Lower leg skin (tissue), 4 donors: ENCODE measurements around the gene TMEM260. TPM values are rescaled to one million over a fixed set of nuclear protein-coding genes. Genes with fewer than 3 reads are reported as not detected.

ENCODE experiments used
- DNase-seq, 2 donors: peaks; one replicate each; pipeline ENCODE4 v3.0.0-alpha.2; 2019; ENCODE audit warnings: low spot score in 2 of 2
- H3K4me3 ChIP-seq: fragments of 200-600 bp; sonication (generic); 2 replicates; pipeline ENCODE4 v1.5.1; 2017; ENCODE audit warnings: mild to moderate bottlenecking, low read depth; ENCODE audit not compliant: poor library complexity, severe bottlenecking
- POLR2A ChIP-seq, 2 donors: fragments of 450-650 bp; IDR thresholded peaks; one replicate each; pipeline ENCODE4 v1.6.1; 2016 to 2017; ENCODE audit warnings: antibody characterized with exemption in 2 of 2, mild to moderate bottlenecking in 1 of 2, moderate library complexity in 1 of 2
- WGBS, 2 donors: methylation state at CpG; one replicate each; pipeline ENCODE4 v1.1.5; 2018; 5-methylcytosine and 5-hydroxymethylcytosine counted together
- intact Hi-C: fragments of 100-400 bp; cut with DNase I; formaldehyde crosslinking; loops from one replicate; pipeline ENCODE4 v1.15.0; 2023; ENCODE audit warnings: low total_unique reads
- total RNA-seq, 4 donors: library from RNA; depleted of rRNA; stranded (reverse); fragments of >200 nt; gene quantifications; one replicate each; pipeline ENCODE4 v1.1.0, GENCODE V29; 2016
- TF ChIP-seq, protein P1 (sequence below), 3 donors: fragments of 450-650 bp; IDR thresholded peaks; one replicate each; pipeline ENCODE4 v1.5.1; 2016; ENCODE audit warnings: antibody characterized with exemption in 3 of 3, mild to moderate bottlenecking in 3 of 3, moderate library complexity in 2 of 3

TMEM260 gene
- total RNA-seq, 4 donors from 2014 or later, result 11.9 to 33.9 (median 22.1) TPM

DNA sequence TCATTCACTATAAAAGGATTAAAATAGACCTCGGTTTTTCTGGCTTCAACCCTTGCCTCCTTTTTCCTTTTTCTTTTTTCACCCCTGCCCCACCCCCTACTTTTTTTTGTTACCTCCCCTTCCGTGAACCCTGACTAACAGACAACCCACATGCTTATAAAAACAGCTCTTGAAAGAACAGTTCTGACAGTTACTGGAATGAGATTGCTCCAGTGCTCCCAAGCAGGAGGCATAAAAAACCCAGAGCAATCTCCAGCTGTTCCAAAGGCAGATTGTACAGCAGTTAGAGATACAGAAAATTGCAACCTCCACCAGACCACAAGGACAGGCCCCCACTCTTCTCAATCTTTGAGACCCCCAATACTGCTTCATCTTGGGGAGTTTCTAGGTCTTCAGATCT, 29.9 kb upstream of the TMEM260 start:
- intact Hi-C loops, result no loop called here
- no peak for TF ChIP-seq POLR2A (IDR thresholded peaks at IDR 0.05)
- TF ChIP-seq, protein P1, sequence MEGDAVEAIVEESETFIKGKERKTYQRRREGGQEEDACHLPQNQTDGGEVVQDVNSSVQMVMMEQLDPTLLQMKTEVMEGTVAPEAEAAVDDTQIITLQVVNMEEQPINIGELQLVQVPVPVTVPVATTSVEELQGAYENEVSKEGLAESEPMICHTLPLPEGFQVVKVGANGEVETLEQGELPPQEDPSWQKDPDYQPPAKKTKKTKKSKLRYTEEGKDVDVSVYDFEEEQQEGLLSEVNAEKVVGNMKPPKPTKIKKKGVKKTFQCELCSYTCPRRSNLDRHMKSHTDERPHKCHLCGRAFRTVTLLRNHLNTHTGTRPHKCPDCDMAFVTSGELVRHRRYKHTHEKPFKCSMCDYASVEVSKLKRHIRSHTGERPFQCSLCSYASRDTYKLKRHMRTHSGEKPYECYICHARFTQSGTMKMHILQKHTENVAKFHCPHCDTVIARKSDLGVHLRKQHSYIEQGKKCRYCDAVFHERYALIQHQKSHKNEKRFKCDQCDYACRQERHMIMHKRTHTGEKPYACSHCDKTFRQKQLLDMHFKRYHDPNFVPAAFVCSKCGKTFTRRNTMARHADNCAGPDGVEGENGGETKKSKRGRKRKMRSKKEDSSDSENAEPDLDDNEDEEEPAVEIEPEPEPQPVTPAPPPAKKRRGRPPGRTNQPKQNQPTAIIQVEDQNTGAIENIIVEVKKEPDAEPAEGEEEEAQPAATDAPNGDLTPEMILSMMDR (IDR thresholded peaks at IDR 0.05), result no peak
- H3K4me3 ChIP-seq, result no peak overlapping the region
- WGBS, 2 donors, result 36 to 55% methylated on average over 2 of the region's 2 CpGs
- no peak for DNase-seq

- no peak for DNase-seq
- H3K4me3 ChIP-seq, result no peak overlapping the region
- WGBS, 2 donors, result 36 to 45% methylated on average over 4 of the region's 4 CpGs
- TF ChIP-seq, protein P1 (IDR thresholded peaks at IDR 0.05), result no peak
- no peak for TF ChIP-seq POLR2A (IDR thresholded peaks at IDR 0.05)
- intact Hi-C loops, result no loop called here
Observed at GRCh38 chr14:56552615-56553014, 27.0 kb upstream of the TMEM260 start.

DNA sequence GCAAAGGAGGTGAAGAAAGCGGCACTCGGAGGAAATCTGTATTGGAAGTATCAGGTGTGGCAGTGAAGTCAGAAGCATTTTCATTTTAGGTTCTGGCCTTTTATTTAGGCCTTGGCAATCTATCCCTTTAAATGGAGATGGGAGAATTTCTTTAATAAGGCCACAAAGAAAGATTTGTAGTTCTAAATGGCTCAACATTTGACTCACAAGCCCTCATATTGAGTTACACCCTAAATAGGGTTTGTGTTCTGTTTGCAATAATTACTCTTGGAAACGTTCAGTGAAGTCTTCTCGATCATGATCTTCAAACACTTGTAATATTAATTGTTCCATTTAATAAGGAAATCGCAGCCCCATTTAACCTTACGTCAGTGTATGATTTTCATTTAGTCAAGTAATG, 25.3 kb upstream of the TMEM260 start:
- WGBS, 2 donors, result 58 to 76% methylated on average over 6 of the region's 6 CpGs
- no peak for TF ChIP-seq POLR2A (IDR thresholded peaks at IDR 0.05)
- TF ChIP-seq, protein P1 (IDR thresholded peaks at IDR 0.05), result no peak
- intact Hi-C loops, result no loop called here
- H3K4me3 ChIP-seq, result no peak overlapping the region
- no peak for DNase-seq

DNA sequence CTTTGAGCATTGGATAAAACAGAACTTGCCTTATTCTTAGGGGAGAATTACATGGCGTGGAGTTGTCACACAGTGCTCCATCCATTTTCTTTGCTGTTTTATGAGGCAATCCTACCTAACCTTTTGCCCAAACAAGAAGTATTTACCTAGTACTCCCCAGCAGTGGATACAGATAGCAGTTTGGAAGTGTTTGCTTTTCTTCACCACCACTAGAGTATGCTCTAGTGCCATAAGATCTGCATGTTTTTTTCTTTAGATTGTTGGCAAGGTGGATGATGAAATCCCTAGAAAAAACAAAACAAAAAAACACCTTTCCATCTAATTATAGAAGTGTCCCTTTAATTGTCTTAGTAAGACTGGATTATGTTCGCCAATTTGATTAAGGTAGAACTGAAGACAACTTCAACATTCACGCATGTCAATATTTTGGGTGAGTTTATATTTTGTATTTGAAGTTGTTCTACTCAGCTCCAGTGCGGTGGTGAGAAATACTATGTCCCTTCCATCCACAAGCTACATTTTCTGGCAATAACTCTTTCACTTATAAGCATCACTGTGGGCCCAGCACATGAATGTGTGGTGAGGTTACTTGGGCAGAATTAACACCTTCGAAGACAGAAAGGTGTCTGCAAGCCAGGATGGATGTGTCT, 23.6 kb upstream of the TMEM260 start:
- TF ChIP-seq, protein P1 (IDR thresholded peaks at IDR 0.05), result no peak
- TF ChIP-seq POLR2A (IDR thresholded peaks at IDR 0.05), result no peak
- WGBS, 2 donors, result 55 to 56% methylated on average over 5 of the region's 5 CpGs
- no peak for DNase-seq
- H3K4me3 ChIP-seq, result no peak overlapping the region
- intact Hi-C loops, result no loop called here

DNA sequence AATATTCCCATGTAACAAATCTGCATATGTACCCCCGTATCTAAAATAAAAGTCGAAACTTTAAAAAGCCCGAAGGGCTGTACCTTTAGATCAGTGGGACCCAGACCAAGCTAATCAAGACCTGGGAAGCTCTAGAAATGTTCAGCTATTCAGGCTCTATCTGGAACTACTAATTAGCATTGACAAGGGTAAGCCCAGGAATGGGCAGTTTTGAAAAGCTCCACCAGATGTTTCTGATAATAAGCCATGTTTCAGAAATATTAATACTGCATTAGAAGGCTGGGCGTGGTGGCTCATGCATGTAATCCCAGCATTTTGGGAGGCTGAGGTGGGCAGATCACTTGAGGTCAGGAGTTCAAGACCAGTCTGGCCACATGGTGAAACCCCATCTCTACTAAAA, 20.4 kb upstream of the TMEM260 start:
- TF ChIP-seq, protein P1 (IDR thresholded peaks at IDR 0.05), result no peak
- no peak for TF ChIP-seq POLR2A (IDR thresholded peaks at IDR 0.05)
- 84 to 88% methylated on average over 4 of the region's 4 CpGs for WGBS, 2 donors
- DNase-seq, result no peak

GRCh38 chr14:56561606-56562005, 18.0 kb upstream of the TMEM260 start:
- 23 to 32% methylated on average over 2 of the region's 2 CpGs for WGBS, 2 donors
- DNase-seq, result no peak

More for the DNA sequence above, 20.4 kb upstream of the TMEM260 start:
- H3K4me3 ChIP-seq, result no peak overlapping the region
- intact Hi-C loops, result no loop called here

More at GRCh38 chr14:56561606-56562005, 18.0 kb upstream of the TMEM260 start:
- TF ChIP-seq POLR2A (IDR thresholded peaks at IDR 0.05), result no peak
- TF ChIP-seq, protein P1 (IDR thresholded peaks at IDR 0.05), result no peak
- no peak overlapping the region for H3K4me3 ChIP-seq
- intact Hi-C loops, result no loop called here
